Upper lobe of left lung (tissue), 6 donors: ENCODE data around the gene TUFT1. TPM values are rescaled to one million over a fixed set of nuclear protein-coding genes. Genes with fewer than 3 reads are reported as not detected.

Experiments used
- ATAC-seq, 2 donors: fragments of 200-7000 bp; cut with Tn5 transposase; one replicate each; pipeline ENCODE4 v1.9.1; 2022; ENCODE audit warnings: mild to moderate bottlenecking in 2 of 2, moderate library complexity in 2 of 2; ENCODE audit not compliant: low FRiP score in 2 of 2
- DNase-seq, 2 donors: peaks; one replicate each; pipeline ENCODE4 v3.0.0-alpha.2; 2019 to 2020
- H3K27ac ChIP-seq, 4 donors: fragments of 200-600 bp; sonication (generic); one replicate each; pipeline ENCODE4 v1.5.1; 2016 to 2019
- H3K27me3 ChIP-seq, 4 donors: fragments of 200-600 bp; sonication (generic); one replicate each; pipeline ENCODE4 v1.5.1; 2017 to 2019
- H3K36me3 ChIP-seq, 4 donors: fragments of 200-600 bp; sonication (generic); one replicate each; pipeline ENCODE4 v1.5.1; 2016 to 2019
- H3K4me1 ChIP-seq, 4 donors: fragments of 200-600 bp; sonication (generic); one replicate each; pipeline ENCODE4 v1.5.1; 2018 to 2019
- H3K4me3 ChIP-seq, 4 donors: fragments of 200-600 bp; sonication (generic); one replicate each; pipeline ENCODE4 v1.5.1; 2017 to 2019; ENCODE audit warnings: mild to moderate bottlenecking in 2 of 4, moderate library complexity in 1 of 4
- H3K9me3 ChIP-seq, 4 donors: fragments of 200-600 bp; sonication (generic); one replicate each; pipeline ENCODE4 v1.5.1; 2018 to 2019
- CTCF ChIP-seq, 6 experiments: fragments of 450-650 bp in 4 of 6; fragments of 200-600 bp in 2 of 6; sonication (generic) in 2 of 6; IDR thresholded peaks; one replicate each; pipeline ENCODE4 v1.5.1; 2016 to 2019; ENCODE audit warnings: antibody characterized with exemption in 6 of 6
- EP300 ChIP-seq, 4 donors: sonication (generic); formaldehyde crosslinking; IDR thresholded peaks; one replicate each; pipeline ENCODE4 v1.5.1; 2017; ENCODE audit warnings: antibody characterized with exemption in 4 of 4, control low read depth in 2 of 4
- POLR2A ChIP-seq, 4 donors: fragments of 450-650 bp; IDR thresholded peaks; one replicate each; pipeline ENCODE4 v1.5.1; 2016 to 2017; ENCODE audit warnings: antibody characterized with exemption in 4 of 4, mild to moderate bottlenecking in 2 of 4
- POLR2AphosphoS5 ChIP-seq, 2 donors: sonication (generic); formaldehyde crosslinking; IDR thresholded peaks; one replicate each; pipeline ENCODE4 v1.5.1; 2017; ENCODE audit warnings: antibody characterized with exemption in 2 of 2
- WGBS, 2 donors: methylation state at CpG; one replicate each; pipeline ENCODE4 v1.1.5; 2017 to 2018; 5-methylcytosine and 5-hydroxymethylcytosine counted together
- total RNA-seq, 6 donors: library from RNA; depleted of rRNA in 4 of 6; stranded (reverse); fragments of >200 nt in 4 of 6; gene quantifications; one replicate each; pipeline versions ENCODE4 v1.1.0 to v1.2.1, GENCODE V29; 2016 to 2021
- donor health status: DM: no; HTN: no; CAD: no; lungs with moderate emphysema.
- donor health status: DM: no; HTN: yes; CAD: no; lungs with severe emphysema.

The TUFT1 gene
- total RNA-seq, 6 donors from 2014 or later, result 9.9 to 18.1 (median 12.5) TPM

- Histone ChIP-seq H3K27me3 (no peaks in the 10 kb centered on the region), H3K4me1 (peaks cover 11 to 31% (median 23%) of the 10 kb centered on the region in 4 donors), H3K36me3 (no peaks in the 10 kb centered on the region), H3K9me3 (no peaks in the 10 kb centered on the region), H3K27ac (peak within 1 kb of the TSS; percentile 73 to 87 (median 84)), H3K4me3 (peak within 1 kb of the TSS; percentile 44 to 92 (median 72))
- DNase-seq (peak; percentile 94 to 96), ATAC-seq (peak; percentile 87 to 95)
- 0 to 1% methylated on average over 16 to 38 of the region's 68 CpGs for WGBS, 2 donors
- TF ChIP-seq CTCF (IDR thresholded peaks at IDR 0.05), result no peak
- TF ChIP-seq EP300 (IDR thresholded peaks at IDR 0.05), result no peak
- peak in 3 of 4 donors; percentile 5 to 78 (median 15) for TF ChIP-seq POLR2A (IDR thresholded peaks at IDR 0.05)
- peak in 1 of 2 donors; percentile 55 for TF ChIP-seq POLR2AphosphoS5 (IDR thresholded peaks at IDR 0.05)
Measured at GRCh38 chr1:151510957-151511635, 29.0 kb upstream of the TUFT1 start, which contains the start of gene CGN. CGN (plus strand) TSS chr1:151511387; CDS start chr1:151518520, 7,133 bp downstream.

GRCh38 chr1:151511636-151512215 lies 28.4 kb upstream of the TUFT1 start:
- Histone ChIP-seq H3K27me3 (no peaks in the 10 kb centered on the region), H3K4me3 (peak overlapping the region; percentile 44 to 92 (median 72)), H3K4me1 (peaks cover 11 to 37% (median 23%) of the 10 kb centered on the region in 4 donors), H3K27ac (peak overlapping the region; percentile 73 to 87 (median 84)), H3K9me3 (no peaks in the 10 kb centered on the region), H3K36me3 (no peaks in the 10 kb centered on the region)
- DNase-seq (peak in 1 of 2 donors; percentile 43), ATAC-seq (peak in 1 of 2 donors; percentile 24)
- no peak for TF ChIP-seq POLR2AphosphoS5 (IDR thresholded peaks at IDR 0.05)
- no peak for TF ChIP-seq CTCF (IDR thresholded peaks at IDR 0.05)
- no peak for TF ChIP-seq POLR2A (IDR thresholded peaks at IDR 0.05)
- TF ChIP-seq EP300 (IDR thresholded peaks at IDR 0.05), result no peak
- WGBS, 2 donors, result 1 to 11% methylated on average over 10 to 23 of the region's 23 CpGs

- Histone ChIP-seq H3K27me3 (no peaks in the 10 kb centered on the region), H3K27ac (peak overlapping the region; percentile 73 to 87 (median 84)), H3K9me3 (no peaks in the 10 kb centered on the region), H3K36me3 (no peaks in the 10 kb centered on the region), H3K4me1 (peaks cover 11 to 40% (median 23%) of the 10 kb centered on the region in 4 donors), H3K4me3 (peak overlapping the region in 3 of 4 donors; percentile 66 to 92 (median 79))
- WGBS, 2 donors, result 26 to 35% methylated on average over 4 of the region's 4 CpGs
- DNase-seq, result no peak
- TF ChIP-seq POLR2A (IDR thresholded peaks at IDR 0.05) (no peak), EP300 (IDR thresholded peaks at IDR 0.05) (no peak), CTCF (IDR thresholded peaks at IDR 0.05) (no peak), POLR2AphosphoS5 (IDR thresholded peaks at IDR 0.05) (no peak)
- no peak for ATAC-seq
Measured at GRCh38 chr1:151512326-151512725, 27.8 kb upstream of the TUFT1 start.

- H3K9me3 ChIP-seq, result no peaks in the 10 kb centered on the region
- H3K27ac ChIP-seq, result peak overlapping the region; percentile 73 to 87 (median 84)
- ATAC-seq (peak; percentile 34 to 78), DNase-seq (peak in 1 of 2 donors; percentile 87)
- no peaks in the 10 kb centered on the region for H3K36me3 ChIP-seq
- no peaks in the 10 kb centered on the region for H3K27me3 ChIP-seq
- TF ChIP-seq POLR2A (IDR thresholded peaks at IDR 0.05), result peak in 3 of 4 donors; percentile 29 to 69 (median 48)
- TF ChIP-seq EP300 (IDR thresholded peaks at IDR 0.05), result peak in 1 of 4 donors; percentile 35
- TF ChIP-seq POLR2AphosphoS5 (IDR thresholded peaks at IDR 0.05), result peak; percentile 16 to 72
- no peak for TF ChIP-seq CTCF (IDR thresholded peaks at IDR 0.05)
- H3K4me3 ChIP-seq, result peak overlapping the region in 3 of 4 donors; percentile 66 to 92 (median 79)
- peaks cover 11 to 40% (median 23%) of the 10 kb centered on the region in 4 donors for H3K4me1 ChIP-seq
- 43 to 45% methylated on average over 8 of the region's 8 CpGs for WGBS, 2 donors
Measured at GRCh38 chr1:151512801-151513625, 27.1 kb upstream of the TUFT1 start.
